Mucosa of rectum (tissue), 2 donors: Measurements from ENCODE around the gene KIFC1.

Experiments
- H3K27ac ChIP-seq, 2 donors: one replicate each; pipeline ENCODE4 v1.7.0; 2013; ENCODE audit warnings: inconsistent platforms in 2 of 2, low read depth in 2 of 2, low read length in 2 of 2
- H3K27me3 ChIP-seq, 2 donors: one replicate each; pipeline ENCODE4 v1.7.0; 2013; ENCODE audit warnings: low read length in 2 of 2; ENCODE audit not compliant: control insufficient read depth in 2 of 2, insufficient read depth in 2 of 2
- H3K36me3 ChIP-seq, 2 donors: one replicate each; pipeline ENCODE4 v1.7.0; 2013; ENCODE audit warnings: low read length in 2 of 2; ENCODE audit not compliant: control insufficient read depth in 2 of 2, insufficient read depth in 2 of 2
- H3K4me1 ChIP-seq, 2 donors: one replicate each; pipeline ENCODE4 v1.7.0; 2013; ENCODE audit warnings: low read length in 2 of 2, mild to moderate bottlenecking in 1 of 2; ENCODE audit not compliant: control insufficient read depth in 2 of 2, insufficient read depth in 2 of 2
- H3K4me3 ChIP-seq, 2 donors: one replicate each; pipeline ENCODE4 v1.7.0; 2013; ENCODE audit warnings: low read length in 2 of 2
- H3K9ac ChIP-seq, 2 donors: one replicate each; pipeline ENCODE4 v1.7.0; 2013; ENCODE audit warnings: low read length in 2 of 2, low read depth in 1 of 2, mild to moderate bottlenecking in 1 of 2
- H3K9me3 ChIP-seq, 2 donors: one replicate each; pipeline ENCODE4 v1.7.0; 2013; ENCODE audit warnings: low read length in 2 of 2; ENCODE audit not compliant: control insufficient read depth in 2 of 2
- donor health status: healthy.
- donor health status: Normal muscosa, but diverticular disease.

Gene KIFC1

GRCh38 chr6:33426590-33427511 lies 35.2 kb downstream of the KIFC1 start:
- H3K4me1 ChIP-seq: peaks cover 30 to 33% of the 10 kb centered on the region in 2 donors
- H3K9ac ChIP-seq: peak overlapping the region; percentile 58 to 70
- peak overlapping the region; percentile 70 to 86 for H3K4me3 ChIP-seq
- H3K27me3 ChIP-seq: no peaks in the 10 kb centered on the region
- peak overlapping the region; percentile 89 to 92 for H3K27ac ChIP-seq
- H3K9me3 ChIP-seq: no peaks in the 10 kb centered on the region
- H3K36me3 ChIP-seq: no peaks in the 10 kb centered on the region

- Histone ChIP-seq H3K36me3 (no peaks in the 10 kb centered on the region), H3K4me1 (peaks cover 30 to 33% of the 10 kb centered on the region in 2 donors), H3K4me3 (peak overlapping the region; percentile 55 to 72), H3K9me3 (no peaks in the 10 kb centered on the region), H3K27me3 (no peaks in the 10 kb centered on the region), H3K27ac (peak overlapping the region; percentile 26 to 56), H3K9ac (peak overlapping the region; percentile 58 to 70)
Measured at GRCh38 chr6:33427585-33428223, 36.1 kb downstream of the KIFC1 start.

- Histone ChIP-seq H3K9me3 (no peaks in the 10 kb centered on the region), H3K27me3 (no peaks in the 10 kb centered on the region), H3K4me1 (peaks cover 30 to 33% of the 10 kb centered on the region in 2 donors), H3K4me3 (peak overlapping the region; percentile 40 to 66), H3K9ac (peak overlapping the region; percentile 17 to 58), H3K36me3 (no peaks in the 10 kb centered on the region), H3K27ac (peak overlapping the region; percentile 39 to 56)
Measured at GRCh38 chr6:33428224-33428965, 36.8 kb downstream of the KIFC1 start.

DNA sequence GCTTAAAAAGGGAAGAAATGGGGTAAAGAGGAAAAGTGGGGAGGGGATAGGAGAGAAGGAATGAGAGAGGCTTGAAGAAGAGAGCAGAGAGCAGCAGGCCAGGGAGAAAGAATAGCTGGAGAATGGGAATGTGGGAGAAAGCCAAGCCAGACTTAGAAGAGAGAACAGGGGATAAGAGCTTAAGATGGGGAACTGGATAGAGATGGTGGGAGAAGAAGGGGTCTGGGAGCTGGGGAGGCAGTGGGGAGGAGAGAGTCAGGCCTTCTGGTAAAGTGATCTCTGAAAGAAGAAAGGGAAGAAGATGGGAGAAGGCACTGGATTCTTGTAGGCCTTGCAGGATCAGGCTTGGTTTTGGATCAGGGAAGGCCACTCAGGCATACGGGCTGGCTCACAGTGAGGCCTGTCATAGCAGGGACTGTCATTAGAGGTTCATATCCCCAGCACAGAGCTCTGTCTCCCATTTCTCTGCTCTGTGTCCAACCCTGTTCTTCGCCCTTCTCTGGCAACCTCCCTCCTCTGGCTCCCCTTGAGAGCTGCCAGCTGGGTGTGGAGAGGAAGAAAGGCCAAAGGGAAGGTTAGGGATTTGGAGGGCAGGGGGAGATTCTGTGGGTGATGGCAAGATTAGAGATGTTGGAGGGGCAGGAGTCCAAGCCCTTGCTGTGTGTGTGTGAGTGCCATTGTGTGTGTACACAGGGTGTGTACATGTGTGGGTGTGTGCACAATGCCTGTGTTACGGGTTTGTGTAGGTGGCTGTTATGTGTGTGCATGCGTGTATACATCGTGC lies 37.5 kb downstream of the KIFC1 start:
- H3K4me3 ChIP-seq: no peak overlapping the region
- peak overlapping the region; percentile 1 to 17 for H3K9ac ChIP-seq
- H3K27ac ChIP-seq: peak overlapping the region; percentile 43 to 56
- H3K9me3 ChIP-seq: no peaks in the 10 kb centered on the region
- no peaks in the 10 kb centered on the region for H3K27me3 ChIP-seq
- no peaks in the 10 kb centered on the region for H3K36me3 ChIP-seq
- H3K4me1 ChIP-seq: peaks cover 30 to 33% of the 10 kb centered on the region in 2 donors

DNA sequence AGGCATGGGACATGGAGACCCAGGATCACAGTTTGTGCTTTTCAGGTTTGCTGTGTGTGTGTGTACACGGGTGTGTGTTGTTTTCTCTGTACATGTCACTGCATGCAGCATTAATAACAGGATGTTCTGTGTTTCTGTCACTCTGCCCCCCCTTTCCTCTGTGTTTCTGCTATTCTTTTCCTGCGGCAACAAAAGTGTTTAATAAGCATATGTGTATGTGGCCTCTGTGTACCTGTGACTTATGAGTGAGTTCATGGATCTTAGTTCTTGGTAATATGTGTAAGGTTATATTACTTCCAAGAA lies 38.1 kb downstream of the KIFC1 start:
- H3K27ac ChIP-seq: peak overlapping the region; percentile 43 to 56
- H3K27me3 ChIP-seq: no peaks in the 10 kb centered on the region
- H3K9me3 ChIP-seq: no peaks in the 10 kb centered on the region
- H3K9ac ChIP-seq: peak overlapping the region in 1 of 2 donors; percentile 1
- H3K36me3 ChIP-seq: no peaks in the 10 kb centered on the region
- no peak overlapping the region for H3K4me3 ChIP-seq
- H3K4me1 ChIP-seq: peaks cover 27 to 29% of the 10 kb centered on the region in 2 donors

DNA sequence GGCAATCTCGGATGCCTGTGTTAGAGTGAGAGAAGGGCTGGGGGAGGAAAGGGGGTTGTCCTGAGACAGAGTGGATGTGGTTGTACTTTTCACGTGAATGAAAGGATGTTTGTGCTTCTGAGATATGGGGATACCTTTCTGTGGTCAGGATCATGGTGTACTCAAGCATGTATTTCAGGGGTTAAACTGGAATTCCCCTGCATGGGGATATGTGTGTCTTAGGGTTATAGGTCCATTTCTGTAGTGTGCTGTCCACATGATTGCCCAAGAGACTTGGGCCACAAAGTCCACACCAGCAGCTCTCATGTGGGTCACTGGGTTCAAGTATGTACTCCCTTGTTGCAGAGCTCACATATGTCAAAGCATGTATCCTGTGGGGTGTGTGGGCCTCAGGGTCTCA lies 38.7 kb downstream of the KIFC1 start:
- Histone ChIP-seq H3K36me3 (no peaks in the 10 kb centered on the region), H3K27ac (no peak overlapping the region), H3K9me3 (no peaks in the 10 kb centered on the region), H3K27me3 (no peaks in the 10 kb centered on the region), H3K9ac (no peak overlapping the region), H3K4me1 (peaks cover 20 to 23% of the 10 kb centered on the region in 2 donors), H3K4me3 (no peak overlapping the region)

DNA sequence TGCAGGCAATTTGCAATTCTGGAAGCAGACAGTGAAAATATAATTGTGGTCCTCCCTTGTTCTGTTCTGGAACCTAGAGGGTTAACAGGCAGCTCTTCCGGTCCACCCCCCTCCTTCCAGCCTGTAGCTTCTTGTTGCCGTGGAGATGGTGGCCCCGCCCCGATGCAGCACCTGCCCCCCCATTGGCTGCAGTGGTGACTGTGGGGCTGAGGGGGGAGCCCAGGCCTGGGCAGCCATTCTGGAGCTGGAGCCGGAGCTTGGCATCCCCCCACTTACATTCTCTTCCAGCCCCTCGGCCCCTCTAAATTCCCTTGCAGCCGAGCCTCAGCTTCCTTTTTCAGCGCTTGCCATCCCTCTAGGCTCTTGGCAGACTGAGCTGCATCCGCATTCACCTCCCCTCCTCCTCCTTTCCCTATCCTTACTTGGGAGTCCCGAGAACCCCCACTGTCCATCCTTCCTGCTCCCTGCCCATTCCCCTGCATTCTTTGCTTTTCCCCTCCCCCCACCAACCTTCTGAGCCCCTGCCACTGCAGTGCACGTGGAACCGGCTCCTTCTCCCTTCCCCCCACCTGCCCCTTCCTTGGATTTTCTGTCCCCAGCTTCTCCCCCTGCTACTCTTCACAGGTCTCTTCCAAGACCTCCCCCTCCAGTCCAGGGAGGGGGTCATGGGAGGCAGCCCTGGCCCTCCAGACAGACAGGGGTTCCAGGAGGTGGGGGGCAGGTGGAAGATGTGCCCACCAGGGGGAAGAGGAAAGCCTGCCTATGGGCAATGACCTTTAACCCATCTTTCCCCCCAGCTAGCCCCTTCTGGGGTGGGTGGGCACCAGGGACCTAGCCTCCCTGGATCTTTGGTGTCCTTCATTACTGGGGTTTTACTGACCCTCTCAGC lies 39.6 kb downstream of the KIFC1 start:
- H3K4me1 ChIP-seq: peaks cover 20 to 22% of the 10 kb centered on the region in 2 donors
- no peaks in the 10 kb centered on the region for H3K9me3 ChIP-seq
- peak overlapping the region in 1 of 2 donors; percentile 47 for H3K4me3 ChIP-seq
- H3K9ac ChIP-seq: no peak overlapping the region
- peaks cover 0 to 3% of the 10 kb centered on the region in 2 donors for H3K36me3 ChIP-seq
- no peaks in the 10 kb centered on the region for H3K27me3 ChIP-seq
- H3K27ac ChIP-seq: no peak overlapping the region

- H3K4me3 ChIP-seq: no peak overlapping the region
- no peak overlapping the region for H3K27ac ChIP-seq
Measured at GRCh38 chr6:33431880-33432541, 40.4 kb downstream of the KIFC1 start.

More at GRCh38 chr6:33431880-33432541, 40.4 kb downstream of the KIFC1 start:
- Histone ChIP-seq H3K4me1 (peaks cover 20 to 21% of the 10 kb centered on the region in 2 donors), H3K9me3 (no peaks in the 10 kb centered on the region), H3K36me3 (peaks cover 0 to 7% of the 10 kb centered on the region in 2 donors), H3K27me3 (no peaks in the 10 kb centered on the region), H3K9ac (no peak overlapping the region)
